CMK (cell line): ENCODE measurements around the gene TIGIT.

ENCODE experiments used
- DNase-seq: peaks from one replicate; pipeline ENCODE4 v3.0.0-alpha.2; 2010; ENCODE audit warnings: low read depth

TIGIT gene

DNA sequence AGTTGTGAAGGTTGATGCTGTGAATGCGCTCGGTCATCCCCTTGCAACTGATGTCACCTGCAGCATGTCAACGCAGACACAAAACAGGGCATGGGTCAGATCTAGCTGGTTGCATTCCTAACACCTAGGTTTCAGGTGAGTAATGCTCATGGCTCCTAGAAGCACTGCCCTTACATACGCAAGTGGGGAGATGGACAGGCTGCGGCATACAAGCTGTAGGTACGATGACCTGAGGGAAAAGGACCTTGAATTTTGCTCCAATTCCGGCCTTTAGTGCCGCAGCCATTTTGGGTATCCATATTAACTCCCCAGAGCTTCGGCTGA lies 58.0 kb downstream of the TIGIT start:
- DNase-seq: no peak

DNA sequence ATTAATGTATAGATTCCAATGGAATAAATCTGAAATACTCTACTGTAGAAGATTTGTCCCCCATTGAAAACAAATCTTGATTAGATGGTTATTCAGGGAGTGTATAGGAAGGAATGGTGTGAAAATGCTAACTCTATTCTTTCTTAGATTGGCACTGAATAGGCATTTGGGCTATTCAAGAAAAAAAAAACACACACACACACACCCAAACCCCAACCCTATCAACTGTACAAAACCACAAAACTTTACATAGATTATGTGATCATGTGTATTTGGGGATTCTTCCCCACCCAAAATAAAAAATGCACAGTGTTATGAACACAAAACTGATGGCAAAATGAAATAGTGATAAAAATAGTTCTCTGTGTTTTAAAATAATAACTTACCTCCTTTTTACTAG lies 61.8 kb downstream of the TIGIT start:
- DNase-seq: no peak

DNA sequence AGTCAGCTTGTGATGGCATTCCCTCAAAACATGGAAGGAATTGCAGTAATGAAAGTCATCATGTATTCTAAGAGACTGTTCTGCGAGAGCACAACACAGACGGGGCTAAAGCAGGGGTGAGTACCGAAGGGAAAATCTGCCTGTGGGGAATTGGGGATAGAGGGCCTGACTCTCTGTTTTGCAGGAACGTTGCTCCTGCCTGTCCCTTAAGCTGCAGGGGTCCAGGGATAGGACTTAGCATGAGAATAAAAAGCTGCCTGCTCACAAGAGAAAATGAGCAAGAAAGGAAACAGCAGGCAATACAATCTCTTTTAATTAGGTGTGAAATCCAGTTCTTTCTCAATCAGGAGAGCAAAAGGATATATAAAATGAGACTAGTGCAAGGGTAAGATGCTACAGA lies 62.2 kb downstream of the TIGIT start:
- no peak for DNase-seq

DNA sequence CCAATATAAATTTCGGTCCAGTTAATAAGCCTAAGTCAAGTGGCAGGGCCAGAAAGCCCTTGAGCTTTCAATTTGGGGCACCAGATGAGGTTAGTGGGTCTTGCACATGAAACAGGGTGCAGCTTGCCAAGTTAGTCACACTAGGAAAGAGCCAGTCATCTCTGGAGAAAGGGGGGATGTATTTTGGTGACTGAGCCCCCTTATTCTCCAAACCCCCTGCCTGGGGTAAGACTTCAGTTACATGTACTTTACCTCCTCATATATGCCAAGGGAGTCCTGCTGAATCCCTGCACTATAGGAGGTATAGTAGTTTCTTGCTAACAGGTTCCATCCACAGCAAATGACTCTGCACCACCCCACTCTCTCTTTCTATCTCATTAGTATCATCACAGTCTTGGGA lies 62.7 kb downstream of the TIGIT start:
- no peak for DNase-seq
